CD4-positive, alpha-beta T cell treated with Interleukin-6 for 4 hours (primary cell): ENCODE results near the gene ZNF107.
A peak's percentile ranks its signal among the peaks of the same experiment; 100 is the strongest.

ENCODE experiments used
- DNase-seq: peaks from one replicate; pipeline ENCODE4 v3.0.0-alpha.2; 2020; ENCODE audit warnings: mixed read lengths

The ZNF107 gene

GRCh38 chr7:64665980-64666662 lies at the start of gene ZNF107:
Gene ZNF107, plus strand, starts transcription at chr7:64666133. Its CDS starts 150 bp downstream, at chr7:64666283.
- DNase-seq, result peak; percentile 80

- peak; percentile 16 for DNase-seq
Observed at GRCh38 chr7:64618785-64619456, 47.0 kb upstream of the ZNF107 start.

- no peak for DNase-seq
Observed at GRCh38 chr7:64619705-64620104, 46.2 kb upstream of the ZNF107 start.

- no peak for DNase-seq
Observed at GRCh38 chr7:64621656-64622055, 44.3 kb upstream of the ZNF107 start.

- no peak for DNase-seq
Observed at GRCh38 chr7:64625114-64626082, 40.5 kb upstream of the ZNF107 start.

- DNase-seq, result no peak
Observed at GRCh38 chr7:64626083-64626469, 39.9 kb upstream of the ZNF107 start.

- no peak for DNase-seq
Observed at GRCh38 chr7:64626557-64626956, 39.4 kb upstream of the ZNF107 start.

- no peak for DNase-seq
Observed at GRCh38 chr7:64628192-64628591, 37.7 kb upstream of the ZNF107 start.

GRCh38 chr7:64628721-64629120 lies 37.2 kb upstream of the ZNF107 start:
- no peak for DNase-seq

GRCh38 chr7:64630496-64630895 lies 35.4 kb upstream of the ZNF107 start:
- no peak for DNase-seq

GRCh38 chr7:64632029-64632428 lies 33.9 kb upstream of the ZNF107 start:
- DNase-seq, result no peak

- no peak for DNase-seq
Observed at GRCh38 chr7:64633401-64633800, 32.5 kb upstream of the ZNF107 start.

- no peak for DNase-seq
Observed at GRCh38 chr7:64634406-64635062, 31.4 kb upstream of the ZNF107 start.

- peak; percentile 29 for DNase-seq
Observed at GRCh38 chr7:64636386-64636785, 29.5 kb upstream of the ZNF107 start.

- DNase-seq, result no peak
Observed at GRCh38 chr7:64637521-64638445, 28.1 kb upstream of the ZNF107 start.

GRCh38 chr7:64638822-64639221 lies 27.1 kb upstream of the ZNF107 start:
- no peak for DNase-seq

- DNase-seq, result no peak
Observed at GRCh38 chr7:64639267-64640001, 26.5 kb upstream of the ZNF107 start.

- DNase-seq, result no peak
Observed at GRCh38 chr7:64640504-64640903, 25.4 kb upstream of the ZNF107 start.

- DNase-seq, result no peak
Observed at GRCh38 chr7:64642046-64642445, 23.9 kb upstream of the ZNF107 start.

- no peak for DNase-seq
Observed at GRCh38 chr7:64642875-64643274, 23.1 kb upstream of the ZNF107 start.

- DNase-seq, result no peak
Observed at GRCh38 chr7:64643566-64643965, 22.4 kb upstream of the ZNF107 start.
